H1 (cell line): ENCODE data around the gene PIAS1. TPM values are rescaled to one million over a fixed set of nuclear protein-coding genes. Genes with fewer than 3 reads are reported as not detected.

Source experiments
- CTCF ChIA-PET: fragments of 300-600 bp; sonication (Branson Sonifier 250); formaldehyde crosslinking; loops from one replicate; lab custom pipeline; 2021; ENCODE audit not compliant: partially characterized antibody; lab: Charles Lee
- POLR2A ChIA-PET: fragments of 300-600 bp; sonication (Branson Sonifier 250); formaldehyde crosslinking; loops from one replicate; lab custom pipeline; 2021; ENCODE audit warnings: inconsistent platforms; ENCODE audit not compliant: partially characterized antibody; lab: Charles Lee
- DNase-seq, 2 experiments: peaks; one replicate each; pipeline versions ENCODE4 v3.0.0 to v3.0.0-alpha.2; 2010 to 2022; ENCODE audit warnings: low spot score in 2 of 2, low read depth in 1 of 2, mixed read lengths in 1 of 2
- FAIRE-seq: peaks from 2 replicates; lab custom pipeline; 2011; peaks lifted over from hg19 to GRCh38; lab: Jason Lieb, UNC
- H2AFZ ChIP-seq: 2 replicates; pipeline ENCODE4 v1.8.1; 2012; ENCODE audit warnings: low read length, inconsistent platforms
- H2AK5ac ChIP-seq: 2 replicates; pipeline ENCODE4 v1.6.1; 2013; ENCODE audit warnings: low read depth, low read length
- H2BK120ac ChIP-seq: replicated peaks from 2 replicates; pipeline ENCODE3; 2013; ENCODE audit warnings: low read depth, low read length, inconsistent platforms
- H2BK12ac ChIP-seq: 2 replicates; pipeline ENCODE4 v1.6.1; 2013; ENCODE audit warnings: low read depth, low read length
- H2BK15ac ChIP-seq: 2 replicates; pipeline ENCODE4 v1.6.1; 2013; ENCODE audit warnings: low read length
- H2BK20ac ChIP-seq: 2 replicates; pipeline ENCODE4 v1.6.1; 2013; ENCODE audit warnings: low read length
- H2BK5ac ChIP-seq: 2 replicates; pipeline ENCODE4 v1.6.1; 2013; ENCODE audit warnings: low read depth, low read length
- H3K14ac ChIP-seq: 2 replicates; pipeline ENCODE4 v1.6.1; 2013; ENCODE audit warnings: inconsistent platforms; ENCODE audit not compliant: insufficient read length
- H3K18ac ChIP-seq: 2 replicates; pipeline ENCODE4 v1.6.1; 2013; ENCODE audit warnings: low read length; ENCODE audit errors: extremely low read depth
- H3K23ac ChIP-seq: 2 replicates; pipeline ENCODE4 v1.6.1; 2013; ENCODE audit warnings: inconsistent platforms; ENCODE audit not compliant: insufficient read length
- H3K23me2 ChIP-seq: 2 replicates; pipeline ENCODE4 v1.6.1; 2013; ENCODE audit warnings: low read depth, low read length
- H3K27ac ChIP-seq: 2 replicates; pipeline ENCODE4 v1.6.1; 2011; ENCODE audit warnings: low read depth, low read length, inconsistent platforms
- H3K27me3 ChIP-seq, 4 experiments: replicated peaks in 1 of 4; 1 replicate in 1 of 4; 2 replicates in 3 of 4; pipeline versions ENCODE4 v1.6.1 to v1.8.1; 2011 to 2013; ENCODE audit warnings: low read length in 3 of 4, mild to moderate bottlenecking in 3 of 4, inconsistent platforms in 2 of 4, mixed read lengths in 2 of 4, moderate library complexity in 1 of 4; ENCODE audit not compliant: control insufficient read depth in 3 of 4, insufficient read depth in 3 of 4; ENCODE audit errors: extremely low read depth in 1 of 4
- H3K36me3 ChIP-seq, 4 experiments: 2 replicates each; pipeline versions ENCODE4 v1.6.1 to v1.8.1; 2011 to 2013; ENCODE audit warnings: mild to moderate bottlenecking in 4 of 4, low read length in 3 of 4, moderate library complexity in 2 of 4, control low read depth in 1 of 4, inconsistent platforms in 1 of 4; ENCODE audit not compliant: insufficient read depth in 4 of 4, control insufficient read depth in 2 of 4
- H3K4ac ChIP-seq: replicated peaks from 2 replicates; pipeline ENCODE3; 2013; ENCODE audit warnings: low read length, low read depth, mixed read lengths, inconsistent platforms; ENCODE audit not compliant: insufficient read length
- H3K4me1 ChIP-seq, 4 experiments: replicated peaks in 1 of 4; 1 replicate in 1 of 4; 2 replicates in 3 of 4; pipeline versions ENCODE4 v1.6.1 to v1.8.1; 2011 to 2013; ENCODE audit warnings: low read length in 3 of 4, inconsistent platforms in 2 of 4, mixed read lengths in 1 of 4; ENCODE audit not compliant: insufficient read depth in 4 of 4, control insufficient read depth in 3 of 4
- H3K4me2 ChIP-seq, 2 experiments: 2 replicates each; pipeline versions ENCODE4 v1.6.1 to v1.8.1; 2011 to 2013; ENCODE audit warnings: low read depth in 2 of 2, low read length in 2 of 2, control low read depth in 1 of 2, inconsistent platforms in 1 of 2, mild to moderate bottlenecking in 1 of 2; ENCODE audit not compliant: insufficient read depth in 1 of 2
- H3K4me3 ChIP-seq, 4 experiments: fragments of 200-600, 300-600 bp in 1 of 4; sonication (generic), shearing (Covaris generic), sonication (Bioruptor Twin) in 1 of 4; 2 replicates each; pipeline versions ENCODE4 v1.5.1 to v1.8.1; 2011 to 2016; ENCODE audit warnings: low read length in 4 of 4, low read depth in 3 of 4, control low read depth in 2 of 4, inconsistent platforms in 2 of 4, mild to moderate bottlenecking in 2 of 4, mixed read lengths in 1 of 4, moderate library complexity in 1 of 4; ENCODE audit not compliant: insufficient read depth in 2 of 4; ENCODE audit errors: extremely low read depth in 1 of 4
- H3K56ac ChIP-seq: replicated peaks from 2 replicates; pipeline ENCODE3; 2013; ENCODE audit warnings: low read depth, mild to moderate bottlenecking, mixed read lengths, low read length, inconsistent platforms; ENCODE audit not compliant: insufficient read length
- H3K79me1 ChIP-seq: 2 replicates; pipeline ENCODE4 v1.6.1; 2013; ENCODE audit warnings: low read depth, low read length, control low read depth
- H3K79me2 ChIP-seq, 2 experiments: 2 replicates each; pipeline versions ENCODE4 v1.6.1 to v1.8.1; 2012 to 2013; ENCODE audit warnings: low read length in 2 of 2, mild to moderate bottlenecking in 2 of 2, inconsistent platforms in 1 of 2; ENCODE audit not compliant: insufficient read depth in 2 of 2, control insufficient read depth in 1 of 2
- H3K9ac ChIP-seq, 4 experiments: replicated peaks in 1 of 4; 1 replicate in 1 of 4; 2 replicates in 3 of 4; pipeline versions ENCODE4 v1.6.1 to v1.8.1; 2011 to 2013; ENCODE audit warnings: low read depth in 3 of 4, low read length in 3 of 4, control low read depth in 2 of 4, mild to moderate bottlenecking in 2 of 4, moderate library complexity in 2 of 4, inconsistent platforms in 1 of 4; ENCODE audit errors: extremely low read depth in 1 of 4
- H3K9me3 ChIP-seq, 2 experiments: 2 replicates each; pipeline versions ENCODE4 v1.6.1 to v1.8.1; 2012 to 2013; ENCODE audit warnings: mild to moderate bottlenecking in 2 of 2, moderate library complexity in 2 of 2, control low read depth in 1 of 2, inconsistent platforms in 1 of 2, low read depth in 1 of 2, low read length in 1 of 2, mixed read lengths in 1 of 2; ENCODE audit not compliant: insufficient read depth in 2 of 2
- H4K20me1 ChIP-seq, 2 experiments: replicated peaks in 1 of 2; 2 replicates each; pipeline versions ENCODE3 to v1.8.1; 2011 to 2013; ENCODE audit warnings: inconsistent platforms in 2 of 2, low read length in 2 of 2, mild to moderate bottlenecking in 1 of 2; ENCODE audit not compliant: insufficient read depth in 2 of 2, control insufficient read depth in 1 of 2
- H4K5ac ChIP-seq: 2 replicates; pipeline ENCODE4 v1.6.1; 2013; ENCODE audit warnings: low read length, low read depth, mixed read lengths, inconsistent platforms; ENCODE audit not compliant: insufficient read length
- H4K8ac ChIP-seq: 2 replicates; pipeline ENCODE4 v1.8.0; 2013; ENCODE audit warnings: mild to moderate bottlenecking, moderate library complexity, low read length, inconsistent platforms; ENCODE audit not compliant: insufficient read depth; ENCODE audit errors: extremely low read depth
- H4K91ac ChIP-seq: replicated peaks from 2 replicates; pipeline ENCODE3; 2013; ENCODE audit warnings: low read length, mixed read lengths, inconsistent platforms; ENCODE audit not compliant: insufficient read length
- CREB1 ChIP-seq: IDR thresholded peaks from 2 replicates; pipeline ENCODE4 v1.6.1; 2012; ENCODE audit warnings: inconsistent platforms
- HDAC2 ChIP-seq, 2 experiments: fragments of 300-600 bp in 1 of 2; sonication (generic) in 1 of 2; IDR thresholded peaks; 2 replicates each; pipeline ENCODE4 v1.6.1; 2011 to 2012; ENCODE audit warnings: low read depth in 2 of 2, low read length in 2 of 2, mild to moderate bottlenecking in 2 of 2, moderate library complexity in 2 of 2, borderline replicate concordance in 1 of 2, inconsistent platforms in 1 of 2
- JUN ChIP-seq: IDR thresholded peaks from 2 replicates; pipeline ENCODE4 v1.6.1; 2011; ENCODE audit warnings: low read depth, mild to moderate bottlenecking, improper control_type of control experiment, low read length
- JUND ChIP-seq: IDR thresholded peaks from 2 replicates; pipeline ENCODE4 v1.6.1; 2011; ENCODE audit warnings: mild to moderate bottlenecking, improper control_type of control experiment, low read length
- MAX ChIP-seq: IDR thresholded peaks from 2 replicates; pipeline ENCODE4 v1.6.1; 2012; ENCODE audit warnings: inconsistent platforms
- RFX5 ChIP-seq: IDR thresholded peaks from 2 replicates; pipeline ENCODE4 v1.6.1; 2011; ENCODE audit warnings: low read depth, low read length, improper control_type of control experiment, borderline replicate concordance
- SIRT6 ChIP-seq: IDR thresholded peaks from one replicate; pipeline ENCODE4 v1.7.1; 2012; ENCODE audit warnings: low read length, inconsistent platforms
- SIX5 ChIP-seq: IDR thresholded peaks from 2 replicates; pipeline ENCODE4 v1.6.1; 2011; ENCODE audit warnings: mild to moderate bottlenecking, low read depth, low read length
- WGBS, 2 experiments: shearing (Covaris generic) in 1 of 2; methylation state at CpG; one replicate each; pipeline versions ENCODE4 v1.1.6 to v1.1.7; 2013 to 2015; ENCODE audit warnings: low lambda C conversion rate in 2 of 2, mixed read lengths in 2 of 2, inconsistent platforms in 1 of 2, low coverage in 1 of 2, missing lambda C conversion rate in 1 of 2; ENCODE audit not compliant: insufficient replicate concordance in 2 of 2, insufficient coverage in 1 of 2, insufficient read length in 1 of 2; ENCODE audit errors: extremely low coverage in 1 of 2, missing lambda C conversion rate in 1 of 2; 5-methylcytosine and 5-hydroxymethylcytosine counted together
- polyA plus RNA-seq, 7 experiments: library from polyadenylated mRNA; depleted of rRNA in 3 of 7; stranded (reverse) in 5 of 7; unstranded in 2 of 7; fragments of >200 nt in 5 of 7; fragments of 200-250 nt in 2 of 7; gene quantifications; 1 replicate in 5 of 7; 2 replicates in 1 of 7; 4 replicates in 1 of 7; pipeline versions ENCODE4 v1.2.1 to v1.2.3, GENCODE V29; 2011 to 2013; ENCODE audit warnings: missing spikeins in 2 of 7, mixed read lengths in 2 of 7
- total RNA-seq: library from RNA; stranded (reverse); fragmentation: NEBNext Ultra II Directional; extraction: Animal tissue kit (Norgen Biotek cat#: 25700); gene quantifications from 2 replicates; pipeline ENCODE4 v1.2.1, GENCODE V29; 2021

PIAS1 gene
- total and polyA plus RNA-seq, 2 of the 8 experiments (the other 6 are each of a cell fraction or from before 2014, with no cell fraction given): 30.8 to 34.5 TPM

GRCh38 chr15:68038246-68038645 lies 15.9 kb upstream of the PIAS1 start:
- CTCF ChIA-PET: interaction anchor here (2.0 kb wide), 1 partner anchor 11 kb away, joined by 4 read pairs; no protein-coding TSS in a partner anchor
- Histone ChIP-seq H3K23ac (no peak overlapping the region), H2BK15ac (no peak overlapping the region), H2BK20ac (no peak overlapping the region), H3K4me3 (no peak overlapping the region), H2AFZ (no peak overlapping the region), H3K27ac (no peak overlapping the region), H4K5ac (no peak overlapping the region), H3K56ac (no peak overlapping the region), H2AK5ac (no peak overlapping the region), H3K79me1 (no peaks in the 10 kb centered on the region), H2BK5ac (no peak overlapping the region), H3K23me2 (no peaks in the 10 kb centered on the region), H3K4me2 (no peak overlapping the region), H4K20me1 (no peaks in the 10 kb centered on the region), H3K9me3 (0 out of 4 replicates have a peak, but pooled peaks cover 0 to 4% of the 10 kb centered on the region in 2 experiments), H2BK12ac (no peak overlapping the region), H3K18ac (no peak overlapping the region), H4K8ac (no peak overlapping the region), H3K4me1 (no peaks in the 10 kb centered on the region), H4K91ac (no peak overlapping the region), H3K4ac (no peak overlapping the region), H2BK120ac (no peak overlapping the region), H3K36me3 (no peaks in the 10 kb centered on the region), H3K14ac (no peak overlapping the region), H3K79me2 (no peaks in the 10 kb centered on the region), H3K9ac (no peak overlapping the region), H3K27me3 (no peaks in the 10 kb centered on the region)
- DNase-seq: no peak
- POLR2A ChIA-PET: no interaction called here
- 75% methylated on average over 2 of the region's 2 CpGs; no CpG with 5 or more reads in 1 of the 2 experiments for WGBS, 2 experiments
- no peak for TF ChIP-seq CREB1
- TF ChIP-seq SIRT6: no peak
- TF ChIP-seq RFX5: no peak
- no peak for TF ChIP-seq MAX
- no peak for TF ChIP-seq HDAC2 (IDR thresholded peaks at IDR 0.05; ENCODE audit: borderline replicate concordance in 1 of 2, low read depth in 2 of 2, low read length in 2 of 2)
- no peak for TF ChIP-seq JUN
- TF ChIP-seq JUND: no peak
- TF ChIP-seq SIX5: no peak
- no peak for FAIRE-seq
